ENCODE data around the gene TMEM209. TPM values are rescaled to one million over a fixed set of nuclear protein-coding genes. Genes with fewer than 3 reads are reported as not detected.

The TMEM209 gene
- total RNA-seq, 1 donor from 2014 or later, result 47.4 TPM

GRCh38 chr7:130143986-130144311 is 61.3 kb downstream of the TMEM209 start:
- intact Hi-C loops (cut with micrococcal nuclease), result no loop called here
- no peak for DNase-seq (ENCODE audit: low spot score)
- no peak overlapping the region for H3K27ac Mint-ChIP-seq
- no peak overlapping the region for H3K4me3 Mint-ChIP-seq
- peaks cover 3% of the 10 kb centered on the region for H3K36me3 Mint-ChIP-seq (ENCODE audit: low read depth)
- no peaks in the 10 kb centered on the region for H3K9me3 Mint-ChIP-seq
- no peaks in the 10 kb centered on the region for H3K4me1 Mint-ChIP-seq (ENCODE audit: low read depth)
- peaks cover 31% of the 10 kb centered on the region for H3K27me3 Mint-ChIP-seq (ENCODE audit: insufficient read depth)

GRCh38 chr7:130143334-130143732 is 61.9 kb downstream of the TMEM209 start:
- Mint-ChIP-seq H3K27ac (no peak overlapping the region), H3K4me1 (ENCODE audit: low read depth) (no peaks in the 10 kb centered on the region), H3K36me3 (ENCODE audit: low read depth) (peaks cover 5% of the 10 kb centered on the region), H3K27me3 (ENCODE audit: insufficient read depth) (peaks cover 28% of the 10 kb centered on the region), H3K9me3 (no peaks in the 10 kb centered on the region), H3K4me3 (no peak overlapping the region)
- intact Hi-C loops (cut with micrococcal nuclease), result no loop called here
- DNase-seq (ENCODE audit: low spot score), result no peak

- DNase-seq (ENCODE audit: low spot score), result no peak
- peaks cover 24% of the 10 kb centered on the region for H3K27me3 Mint-ChIP-seq (ENCODE audit: insufficient read depth)
- H3K27ac Mint-ChIP-seq, result no peak overlapping the region
- peaks cover 7% of the 10 kb centered on the region for H3K36me3 Mint-ChIP-seq (ENCODE audit: low read depth)
- no peaks in the 10 kb centered on the region for H3K9me3 Mint-ChIP-seq
- H3K4me1 Mint-ChIP-seq (ENCODE audit: low read depth), result no peaks in the 10 kb centered on the region
- intact Hi-C loops (cut with micrococcal nuclease), result no loop called here
- H3K4me3 Mint-ChIP-seq, result no peak overlapping the region
Measured at GRCh38 chr7:130142654-130143333, 62.4 kb downstream of the TMEM209 start.

GRCh38 chr7:130141884-130142653 is 63.1 kb downstream of the TMEM209 start:
- peak overlapping the region; percentile 36 for H3K27ac Mint-ChIP-seq
- no peaks in the 10 kb centered on the region for H3K9me3 Mint-ChIP-seq
- H3K36me3 Mint-ChIP-seq (ENCODE audit: low read depth), result peaks cover 9% of the 10 kb centered on the region
- H3K4me3 Mint-ChIP-seq, result no peak overlapping the region
- intact Hi-C loops (cut with micrococcal nuclease), result no loop called here
- no peak for DNase-seq (ENCODE audit: low spot score)
- peaks cover under 1% of the 10 kb centered on the region for H3K4me1 Mint-ChIP-seq (ENCODE audit: low read depth)
- peaks cover 24% of the 10 kb centered on the region for H3K27me3 Mint-ChIP-seq (ENCODE audit: insufficient read depth)

GRCh38 chr7:130141161-130141883 is 63.9 kb downstream of the TMEM209 start:
- H3K27me3 Mint-ChIP-seq (ENCODE audit: insufficient read depth), result peaks cover 24% of the 10 kb centered on the region
- H3K4me1 Mint-ChIP-seq (ENCODE audit: low read depth), result peaks cover 8% of the 10 kb centered on the region
- no peaks in the 10 kb centered on the region for H3K9me3 Mint-ChIP-seq
- H3K27ac Mint-ChIP-seq, result peak overlapping the region; percentile 36
- H3K36me3 Mint-ChIP-seq (ENCODE audit: low read depth), result peaks cover 13% of the 10 kb centered on the region
- H3K4me3 Mint-ChIP-seq, result peak overlapping the region; percentile 62
- intact Hi-C loops (cut with micrococcal nuclease), result no loop called here
- no peak for DNase-seq (ENCODE audit: low spot score)

GRCh38 chr7:130140551-130141160 is 64.5 kb downstream of the TMEM209 start:
- H3K27ac Mint-ChIP-seq, result no peak overlapping the region
- H3K9me3 Mint-ChIP-seq, result no peaks in the 10 kb centered on the region
- DNase-seq (ENCODE audit: low spot score), result no peak
- H3K4me3 Mint-ChIP-seq, result peak overlapping the region; percentile 62
- peaks cover 18% of the 10 kb centered on the region for H3K36me3 Mint-ChIP-seq (ENCODE audit: low read depth)
- intact Hi-C loops (cut with micrococcal nuclease), result no loop called here
- peaks cover 24% of the 10 kb centered on the region for H3K27me3 Mint-ChIP-seq (ENCODE audit: insufficient read depth)
- peaks cover 15% of the 10 kb centered on the region for H3K4me1 Mint-ChIP-seq (ENCODE audit: low read depth)

GRCh38 chr7:130139193-130139960 is 65.8 kb downstream of the TMEM209 start:
- Mint-ChIP-seq H3K27ac (no peak overlapping the region), H3K4me1 (ENCODE audit: low read depth) (peaks cover 18% of the 10 kb centered on the region), H3K9me3 (no peaks in the 10 kb centered on the region), H3K27me3 (ENCODE audit: insufficient read depth) (peaks cover 20% of the 10 kb centered on the region), H3K36me3 (ENCODE audit: low read depth) (peaks cover 21% of the 10 kb centered on the region), H3K4me3 (no peak overlapping the region)
- no peak for DNase-seq (ENCODE audit: low spot score)
- intact Hi-C loops (cut with micrococcal nuclease), result no loop called here

- Mint-ChIP-seq H3K27me3 (ENCODE audit: insufficient read depth) (peaks cover 6% of the 10 kb centered on the region), H3K9me3 (no peaks in the 10 kb centered on the region), H3K4me1 (ENCODE audit: low read depth) (peaks cover 18% of the 10 kb centered on the region), H3K27ac (no peak overlapping the region), H3K36me3 (ENCODE audit: low read depth) (peaks cover 27% of the 10 kb centered on the region), H3K4me3 (no peak overlapping the region)
- DNase-seq (ENCODE audit: low spot score), result no peak
- intact Hi-C loops (cut with micrococcal nuclease), result no loop called here
Measured at GRCh38 chr7:130137207-130137606, 68.0 kb downstream of the TMEM209 start.

GRCh38 chr7:130136579-130137167 is 68.5 kb downstream of the TMEM209 start:
- H3K4me3 Mint-ChIP-seq, result no peak overlapping the region
- intact Hi-C loops (cut with micrococcal nuclease), result no loop called here
- H3K36me3 Mint-ChIP-seq (ENCODE audit: low read depth), result peaks cover 32% of the 10 kb centered on the region

GRCh38 chr7:130135208-130136205 is 69.7 kb downstream of the TMEM209 start:
- no peaks in the 10 kb centered on the region for H3K9me3 Mint-ChIP-seq
- H3K27ac Mint-ChIP-seq, result no peak overlapping the region
- H3K4me1 Mint-ChIP-seq (ENCODE audit: low read depth), result peaks cover 18% of the 10 kb centered on the region
- H3K4me3 Mint-ChIP-seq, result no peak overlapping the region
- no peak for DNase-seq (ENCODE audit: low spot score)
- intact Hi-C loops (cut with micrococcal nuclease), result no loop called here
- peaks cover 39% of the 10 kb centered on the region for H3K36me3 Mint-ChIP-seq (ENCODE audit: low read depth)
- H3K27me3 Mint-ChIP-seq (ENCODE audit: insufficient read depth), result peaks cover 3% of the 10 kb centered on the region

More at GRCh38 chr7:130136579-130137167, 68.5 kb downstream of the TMEM209 start:
- peaks cover 5% of the 10 kb centered on the region for H3K27me3 Mint-ChIP-seq (ENCODE audit: insufficient read depth)
- no peaks in the 10 kb centered on the region for H3K9me3 Mint-ChIP-seq
- peaks cover 18% of the 10 kb centered on the region for H3K4me1 Mint-ChIP-seq (ENCODE audit: low read depth)
- no peak overlapping the region for H3K27ac Mint-ChIP-seq
- DNase-seq (ENCODE audit: low spot score), result no peak

GRCh38 chr7:130134726-130135125 is 70.5 kb downstream of the TMEM209 start:
- peaks cover 18% of the 10 kb centered on the region for H3K4me1 Mint-ChIP-seq (ENCODE audit: low read depth)
- no peak for DNase-seq (ENCODE audit: low spot score)
- intact Hi-C loops (cut with micrococcal nuclease), result no loop called here
- no peaks in the 10 kb centered on the region for H3K9me3 Mint-ChIP-seq
- no peak overlapping the region for H3K4me3 Mint-ChIP-seq
- H3K27me3 Mint-ChIP-seq (ENCODE audit: insufficient read depth), result peaks cover 3% of the 10 kb centered on the region
- H3K27ac Mint-ChIP-seq, result no peak overlapping the region
- H3K36me3 Mint-ChIP-seq (ENCODE audit: low read depth), result peaks cover 43% of the 10 kb centered on the region
